GM18519 (cell line): ENCODE data around the gene NEIL3.

ENCODE experiments used
- ATAC-seq: cut with Tn5 transposase; IDR thresholded peaks from one replicate; pipeline ENCODE4 v1.9.1; 2021; ENCODE audit warnings: mild to moderate bottlenecking, moderate library complexity; ENCODE audit not compliant: unreplicated experiment, low FRiP score

Gene NEIL3, protein sequence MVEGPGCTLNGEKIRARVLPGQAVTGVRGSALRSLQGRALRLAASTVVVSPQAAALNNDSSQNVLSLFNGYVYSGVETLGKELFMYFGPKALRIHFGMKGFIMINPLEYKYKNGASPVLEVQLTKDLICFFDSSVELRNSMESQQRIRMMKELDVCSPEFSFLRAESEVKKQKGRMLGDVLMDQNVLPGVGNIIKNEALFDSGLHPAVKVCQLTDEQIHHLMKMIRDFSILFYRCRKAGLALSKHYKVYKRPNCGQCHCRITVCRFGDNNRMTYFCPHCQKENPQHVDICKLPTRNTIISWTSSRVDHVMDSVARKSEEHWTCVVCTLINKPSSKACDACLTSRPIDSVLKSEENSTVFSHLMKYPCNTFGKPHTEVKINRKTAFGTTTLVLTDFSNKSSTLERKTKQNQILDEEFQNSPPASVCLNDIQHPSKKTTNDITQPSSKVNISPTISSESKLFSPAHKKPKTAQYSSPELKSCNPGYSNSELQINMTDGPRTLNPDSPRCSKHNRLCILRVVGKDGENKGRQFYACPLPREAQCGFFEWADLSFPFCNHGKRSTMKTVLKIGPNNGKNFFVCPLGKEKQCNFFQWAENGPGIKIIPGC

DNA sequence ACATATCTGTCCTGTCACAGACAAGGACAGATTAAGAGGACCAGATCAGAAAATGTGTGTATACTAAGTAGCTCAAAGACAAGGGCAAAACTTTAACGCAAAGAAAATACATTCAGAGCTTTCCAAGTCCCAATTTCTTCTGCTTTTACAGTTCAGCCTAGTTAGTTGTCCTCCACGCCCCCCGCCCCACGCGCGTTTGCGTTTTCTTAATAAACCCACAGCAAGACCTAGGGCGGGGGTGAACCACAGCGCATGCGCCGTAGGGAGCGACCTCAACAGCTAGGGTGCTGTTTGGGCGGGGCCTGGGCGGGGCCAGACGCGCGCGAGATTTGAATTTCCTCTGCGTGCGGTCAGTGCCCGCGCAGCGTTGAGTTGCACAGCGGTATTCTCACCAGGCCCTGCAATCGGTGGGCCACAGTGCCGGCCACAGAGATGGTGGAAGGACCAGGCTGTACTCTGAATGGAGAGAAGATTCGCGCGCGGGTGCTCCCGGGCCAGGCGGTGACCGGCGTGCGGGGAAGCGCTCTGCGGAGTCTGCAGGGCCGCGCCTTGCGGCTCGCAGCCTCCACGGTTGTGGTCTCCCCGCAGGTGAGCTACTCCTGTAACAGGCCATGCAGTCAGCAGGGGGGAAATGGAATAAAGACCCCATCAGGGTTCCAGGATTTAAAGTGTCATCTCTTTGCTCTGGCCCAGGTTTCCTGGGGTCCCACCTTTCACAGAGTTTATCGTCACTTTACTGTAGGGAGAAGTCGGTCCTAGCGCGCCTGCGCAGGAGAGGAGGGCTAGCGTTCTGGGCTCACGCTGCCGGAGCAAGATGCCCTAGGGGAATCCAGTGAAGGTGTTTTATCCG lies at the start of gene NEIL3:
TSS of gene NEIL3 (plus strand) at position 353 of the 850 bp plus-strand sequence. CDS start at position 433, 80 bp downstream.
- peak; percentile 86 for ATAC-seq

DNA sequence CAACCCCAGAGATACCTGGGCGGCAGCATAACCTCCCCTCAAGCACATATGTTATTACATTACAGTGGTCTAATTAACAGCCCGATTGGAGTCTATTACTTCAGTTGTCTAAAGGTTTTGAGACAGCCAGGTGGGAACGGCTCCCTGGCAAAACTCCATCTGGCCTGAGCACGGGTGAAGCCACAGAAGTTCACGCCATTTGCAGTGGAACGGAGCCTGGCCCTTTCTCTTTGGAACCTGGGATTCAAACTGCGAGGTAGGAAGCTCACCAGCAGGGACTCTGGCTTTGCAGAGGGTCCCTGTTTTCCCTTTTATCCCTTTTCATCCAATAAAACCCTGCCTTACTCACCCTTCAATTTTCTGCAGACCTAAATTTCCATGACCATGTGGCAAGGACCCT lies 45.9 kb upstream of the NEIL3 start:
- ATAC-seq, result no peak

DNA sequence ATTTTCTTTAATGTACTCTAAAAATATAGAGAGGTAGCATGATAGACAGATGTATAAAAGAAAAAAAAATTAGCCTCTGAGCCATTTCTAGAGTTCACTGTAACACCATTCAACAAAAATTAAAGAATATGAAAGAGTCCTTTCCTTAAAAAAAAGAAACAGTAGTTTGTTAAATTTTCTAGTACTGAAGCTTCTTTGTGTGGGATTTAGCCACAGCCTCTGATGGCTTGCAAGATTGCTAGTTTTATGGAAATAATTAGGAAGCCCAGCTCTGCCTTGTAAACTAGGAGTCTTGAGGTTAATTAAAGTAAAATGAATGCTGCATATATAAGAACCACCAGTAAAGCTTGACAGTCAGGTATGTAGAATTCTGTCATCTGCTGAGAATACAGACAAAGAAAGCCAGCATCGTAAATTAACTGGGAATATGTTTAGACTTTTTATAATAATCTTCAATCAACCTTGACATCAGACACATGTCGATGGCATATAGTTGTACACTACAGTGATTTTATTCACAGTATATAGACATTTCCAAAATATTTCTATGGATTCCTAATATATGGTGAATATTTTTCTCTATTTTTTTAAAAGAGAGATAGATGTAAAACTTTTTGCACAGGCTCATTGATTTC lies 44.8 kb upstream of the NEIL3 start:
- no peak for ATAC-seq

DNA sequence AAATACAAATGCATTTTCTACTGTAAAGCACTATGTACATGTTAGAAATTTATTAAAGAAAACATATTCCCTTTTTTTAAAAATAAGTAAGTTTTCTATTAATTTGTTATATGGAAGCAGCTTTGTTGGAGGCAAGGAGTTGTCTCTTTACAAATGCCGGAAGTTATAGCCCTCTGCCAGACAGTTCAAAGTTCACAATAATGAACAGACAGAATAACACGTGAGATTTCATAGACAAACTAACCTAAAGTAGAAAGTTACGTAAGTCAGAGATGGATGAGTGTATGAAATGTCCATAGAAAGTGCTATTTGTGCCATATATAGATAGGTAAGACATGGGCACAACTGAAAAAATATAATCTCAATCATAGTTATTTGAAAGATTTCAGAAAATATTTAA lies 43.9 kb upstream of the NEIL3 start:
- ATAC-seq, result no peak

DNA sequence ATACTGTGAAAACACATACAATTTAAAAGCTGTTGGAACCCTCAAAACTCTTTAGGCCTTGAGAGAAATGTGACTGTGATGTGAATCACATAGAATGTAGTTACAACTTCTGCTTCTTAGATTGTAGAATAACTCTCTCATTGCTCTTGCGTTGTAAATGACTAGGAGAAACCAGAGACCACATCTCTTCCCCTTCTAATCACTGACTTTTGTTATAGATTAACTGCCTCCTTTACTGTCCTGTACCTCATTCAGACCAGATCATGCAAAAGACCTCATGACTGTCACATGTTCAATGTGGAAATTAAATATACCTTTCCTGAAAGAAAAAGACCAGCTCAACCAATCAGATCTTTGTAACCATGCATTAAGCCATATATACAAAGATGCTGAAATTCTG lies 43.2 kb upstream of the NEIL3 start:
- no peak for ATAC-seq

DNA sequence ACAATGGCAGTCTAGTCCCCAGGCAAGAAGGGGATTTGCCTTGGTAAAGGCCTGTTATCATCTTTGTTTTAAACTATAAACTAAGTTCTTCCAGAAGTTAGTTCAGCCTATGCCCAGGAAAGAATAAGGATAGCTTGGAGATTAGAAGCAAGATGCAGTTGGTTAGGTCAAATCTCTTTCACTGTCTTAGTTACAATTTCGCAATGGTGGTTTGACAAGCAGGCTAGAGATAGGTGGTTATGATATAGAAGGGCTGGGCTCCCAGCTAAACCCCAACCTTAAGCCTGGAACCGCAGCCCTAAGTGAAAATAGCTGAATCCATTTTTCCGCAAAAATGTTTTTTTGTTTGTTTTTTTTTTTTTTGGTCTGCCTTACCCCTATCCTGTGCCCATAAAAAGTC lies 41.8 kb upstream of the NEIL3 start:
- no peak for ATAC-seq

DNA sequence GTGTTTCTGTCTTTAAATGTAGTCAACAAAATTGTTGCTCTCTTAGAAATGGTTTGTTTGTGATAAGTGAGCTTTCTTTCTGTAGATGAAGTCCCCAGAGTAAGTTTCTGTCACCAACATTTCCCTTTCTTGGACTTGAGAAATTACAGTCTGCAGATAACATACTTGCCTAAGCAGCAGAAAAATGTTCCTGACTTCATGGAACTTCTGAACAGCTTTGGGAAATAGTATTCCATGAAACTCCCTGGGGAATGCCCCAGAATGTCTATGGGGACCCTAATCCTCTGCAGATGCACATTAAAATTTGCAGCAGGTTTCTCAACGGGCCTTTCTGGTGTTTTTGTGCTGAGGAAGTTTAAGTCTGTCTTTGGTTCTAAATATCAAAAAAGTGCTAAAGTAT lies 38.6 kb upstream of the NEIL3 start:
- ATAC-seq, result no peak

DNA sequence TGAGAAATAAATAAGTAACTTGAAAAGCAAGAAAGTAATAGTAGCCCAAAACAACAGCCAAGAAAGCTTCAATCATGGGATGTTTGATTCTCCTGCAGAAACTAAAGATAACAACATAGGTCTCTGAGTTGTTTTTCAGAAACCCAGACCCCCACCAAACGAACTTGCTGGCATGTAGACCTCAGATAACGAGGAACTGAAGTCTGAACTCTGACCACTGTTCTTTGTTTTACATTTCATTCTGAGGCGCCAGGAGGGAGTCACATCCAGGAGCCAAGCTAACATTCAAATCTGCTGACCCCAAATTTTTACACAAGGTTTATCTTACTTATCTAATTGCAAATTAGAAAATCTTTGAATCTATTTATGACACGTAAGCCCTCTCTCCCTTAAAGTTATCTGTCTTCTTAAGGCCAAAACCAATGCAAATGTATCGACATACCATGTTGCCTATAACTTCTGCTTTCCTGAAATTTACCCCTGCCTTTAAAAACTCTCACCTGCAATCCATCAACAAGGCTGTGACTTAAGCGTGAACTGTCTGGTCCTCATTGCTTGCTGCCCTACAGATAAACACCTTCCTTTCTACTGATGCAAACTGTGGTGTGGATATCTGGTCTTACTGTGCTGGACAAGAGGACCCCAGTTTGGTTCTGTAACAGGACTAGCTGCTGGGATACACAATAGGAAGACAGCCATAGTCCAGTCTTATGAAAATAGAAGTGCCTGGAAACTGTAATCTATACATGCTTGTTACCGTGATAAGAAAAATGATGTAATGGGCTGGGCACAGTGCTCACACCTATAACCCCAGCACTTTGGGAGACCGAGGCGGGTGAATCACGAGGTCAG lies 37.5 kb upstream of the NEIL3 start:
- ATAC-seq, result no peak

DNA sequence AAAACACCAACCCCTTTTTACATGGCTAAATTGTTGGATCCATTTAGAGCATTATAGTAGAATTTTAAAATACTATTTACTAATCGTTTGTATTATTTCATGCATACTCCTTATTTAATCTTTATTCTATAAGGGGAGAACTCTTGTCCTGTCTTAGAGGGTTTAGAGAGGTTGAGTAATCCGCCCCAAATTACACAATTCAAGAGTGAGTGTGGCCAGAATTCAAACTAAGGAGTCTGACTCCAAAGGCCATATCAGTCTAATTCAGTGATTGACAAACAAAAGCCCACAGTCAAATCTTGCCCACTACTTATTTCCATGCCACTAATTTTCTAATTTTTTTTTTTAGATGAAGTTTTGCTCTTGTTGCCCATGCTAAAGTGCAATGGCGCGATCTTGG lies 33.7 kb upstream of the NEIL3 start:
- no peak for ATAC-seq

DNA sequence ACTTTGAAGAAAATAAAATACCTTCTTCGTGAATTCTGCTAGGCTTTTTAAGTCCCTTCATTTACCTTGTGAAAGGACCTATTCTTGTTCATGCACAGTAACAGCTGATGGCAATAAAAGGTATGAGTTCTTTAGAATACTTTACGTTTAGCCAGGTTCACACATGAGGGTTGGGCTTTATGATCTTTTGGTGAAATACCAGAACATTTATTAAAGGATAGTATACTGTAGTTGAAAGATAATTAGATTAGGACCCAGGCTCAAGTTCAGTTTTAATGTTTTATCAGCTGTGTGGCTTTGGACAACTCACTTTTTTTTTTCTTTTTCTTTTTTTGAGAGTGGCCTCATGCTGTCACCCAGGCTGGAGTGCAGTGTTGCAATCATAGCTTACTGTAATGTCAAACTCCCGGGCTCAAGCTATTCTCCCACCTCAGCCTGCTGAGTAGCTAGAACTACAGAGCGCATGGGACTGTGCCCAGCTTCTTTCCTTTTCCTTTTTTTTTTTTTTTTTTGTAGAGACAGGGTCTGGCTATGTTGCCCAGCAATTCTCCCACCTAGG lies 28.2 kb upstream of the NEIL3 start:
- ATAC-seq, result no peak

DNA sequence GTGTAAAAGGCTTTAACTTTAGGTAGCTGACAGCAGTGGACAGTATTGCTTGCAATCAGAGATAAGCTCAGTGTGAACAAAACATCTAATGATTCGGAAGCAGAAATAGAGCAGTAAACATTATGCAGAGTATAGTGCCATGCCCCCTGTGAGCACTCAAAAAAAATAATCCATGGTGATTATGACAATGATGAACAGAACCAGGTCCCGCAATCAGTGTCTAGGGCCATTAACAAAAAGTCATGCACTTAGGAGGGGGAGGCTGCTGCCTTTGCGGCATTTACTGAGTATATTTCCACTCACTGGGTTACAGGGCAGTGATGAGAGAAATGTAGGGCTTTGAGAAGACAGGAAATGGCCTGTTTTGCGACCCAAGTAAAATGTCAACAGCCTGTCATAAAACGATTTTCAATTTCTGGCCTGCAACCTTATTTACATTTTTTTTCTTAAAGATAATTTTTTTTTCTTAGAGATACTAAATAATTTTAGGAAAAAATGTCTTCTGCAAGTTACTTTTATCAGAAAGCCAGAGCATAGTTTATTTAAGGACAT lies 27.3 kb upstream of the NEIL3 start:
- no peak for ATAC-seq

DNA sequence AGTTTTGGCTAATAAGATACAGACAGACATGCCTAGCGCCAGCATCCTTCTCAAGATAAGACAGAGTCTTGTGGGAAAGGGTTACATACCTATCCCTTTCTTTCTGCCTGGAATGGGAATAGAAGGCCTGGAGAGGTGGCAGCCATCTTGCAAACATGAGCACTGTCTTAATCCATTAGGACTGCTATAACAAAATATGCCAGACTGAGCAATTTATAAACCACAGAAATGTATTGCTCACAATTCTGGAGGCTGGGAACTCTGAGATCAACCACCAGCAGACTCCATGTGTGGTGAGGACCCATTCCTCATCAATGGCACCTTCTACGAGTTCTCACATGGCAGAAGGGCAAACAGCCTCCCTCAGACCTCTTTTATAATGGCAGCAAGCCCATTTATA lies 26.5 kb upstream of the NEIL3 start:
- no peak for ATAC-seq

DNA sequence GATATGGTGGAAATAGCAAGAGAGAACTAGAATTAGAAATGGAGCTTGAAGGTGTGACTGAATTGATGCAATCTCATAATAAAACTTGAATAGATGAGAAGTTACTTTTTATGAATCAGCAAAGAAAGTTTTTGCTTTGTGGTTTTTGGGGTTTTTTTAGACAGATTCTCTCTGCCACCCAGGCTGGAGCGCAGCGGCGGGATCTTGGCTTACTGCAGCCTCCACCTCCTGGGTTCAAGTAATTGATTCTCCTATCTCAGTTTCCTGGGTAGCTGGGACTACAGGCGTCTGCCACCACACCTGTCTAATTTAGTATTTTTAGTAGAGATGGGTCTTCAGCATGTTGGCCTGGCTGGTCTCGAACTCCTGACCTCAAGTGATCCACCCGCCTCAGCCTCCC lies 23.7 kb upstream of the NEIL3 start:
- ATAC-seq, result no peak

DNA sequence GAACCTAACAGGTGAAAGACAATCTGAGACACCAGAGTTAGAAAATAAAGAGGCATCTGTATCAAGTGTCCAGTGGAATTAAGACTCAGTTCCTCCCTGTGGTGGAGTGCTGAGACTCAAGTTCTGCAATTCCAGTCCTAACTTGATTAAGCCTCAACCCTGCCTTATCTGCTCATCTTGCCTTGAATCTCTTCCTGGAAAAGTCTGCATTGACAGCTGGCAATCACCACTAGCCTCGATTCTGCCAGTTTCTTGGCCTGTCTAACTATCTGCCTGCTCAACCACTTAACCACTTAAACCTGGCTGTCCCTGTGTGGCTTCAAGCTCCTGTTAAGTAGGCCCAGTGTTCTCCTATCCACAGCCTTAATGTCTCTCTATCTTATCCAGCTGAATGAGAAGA lies 22.4 kb upstream of the NEIL3 start:
- ATAC-seq, result no peak

DNA sequence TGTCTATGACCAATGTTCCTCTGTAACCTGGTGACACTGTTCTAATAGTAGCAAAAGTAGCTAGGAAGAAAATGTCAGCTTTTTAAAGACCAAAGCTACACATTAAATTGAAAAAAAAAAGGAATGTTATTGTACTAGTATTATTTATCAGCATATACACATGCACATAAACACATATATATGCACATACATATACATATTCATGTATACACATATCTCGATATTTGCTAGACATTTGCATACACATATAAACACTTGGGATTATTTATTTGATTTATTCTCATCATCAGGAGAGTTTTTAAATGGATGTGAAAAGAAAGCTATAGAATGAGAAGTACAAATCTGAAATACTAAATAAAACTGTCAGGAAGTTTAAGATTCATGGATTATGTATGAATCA lies 21.3 kb upstream of the NEIL3 start:
- ATAC-seq, result no peak

DNA sequence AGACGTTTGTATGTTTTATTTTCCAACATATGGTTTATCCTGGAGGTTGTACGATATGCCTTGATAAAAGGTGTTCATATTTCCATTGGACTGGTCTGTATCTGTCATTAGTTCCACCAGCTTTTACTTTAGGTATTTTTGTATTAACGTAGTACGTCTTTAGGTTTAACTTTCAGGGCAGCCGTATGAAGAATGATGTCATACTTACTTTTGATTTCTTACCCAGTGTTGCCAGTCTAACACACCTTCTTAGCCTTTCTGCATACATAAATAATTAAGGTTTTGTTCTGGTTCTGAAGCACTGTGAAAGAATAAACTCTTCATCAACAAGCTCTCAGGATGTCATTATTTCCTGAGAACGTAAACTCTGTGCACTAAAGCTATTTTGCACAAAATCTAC lies 18.9 kb upstream of the NEIL3 start:
- ATAC-seq, result no peak

DNA sequence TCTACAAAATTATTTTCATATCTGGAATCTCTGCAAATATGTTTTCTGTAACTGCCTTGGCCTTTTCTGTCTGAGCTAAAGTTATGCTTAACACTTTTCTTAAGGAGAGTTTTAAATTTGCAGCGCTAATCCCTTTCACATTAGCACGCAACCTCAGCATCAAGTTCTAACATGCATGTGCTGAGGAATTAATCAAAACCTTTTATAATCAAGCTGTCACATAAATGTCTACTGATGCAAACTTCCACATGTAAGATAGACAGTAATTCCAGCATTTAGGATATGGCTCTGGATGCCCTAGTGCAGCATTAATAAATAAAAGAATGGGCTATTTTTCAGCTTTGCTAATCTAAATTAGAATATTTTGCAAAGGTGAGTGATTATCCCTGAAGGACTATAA lies 17.5 kb upstream of the NEIL3 start:
- no peak for ATAC-seq

DNA sequence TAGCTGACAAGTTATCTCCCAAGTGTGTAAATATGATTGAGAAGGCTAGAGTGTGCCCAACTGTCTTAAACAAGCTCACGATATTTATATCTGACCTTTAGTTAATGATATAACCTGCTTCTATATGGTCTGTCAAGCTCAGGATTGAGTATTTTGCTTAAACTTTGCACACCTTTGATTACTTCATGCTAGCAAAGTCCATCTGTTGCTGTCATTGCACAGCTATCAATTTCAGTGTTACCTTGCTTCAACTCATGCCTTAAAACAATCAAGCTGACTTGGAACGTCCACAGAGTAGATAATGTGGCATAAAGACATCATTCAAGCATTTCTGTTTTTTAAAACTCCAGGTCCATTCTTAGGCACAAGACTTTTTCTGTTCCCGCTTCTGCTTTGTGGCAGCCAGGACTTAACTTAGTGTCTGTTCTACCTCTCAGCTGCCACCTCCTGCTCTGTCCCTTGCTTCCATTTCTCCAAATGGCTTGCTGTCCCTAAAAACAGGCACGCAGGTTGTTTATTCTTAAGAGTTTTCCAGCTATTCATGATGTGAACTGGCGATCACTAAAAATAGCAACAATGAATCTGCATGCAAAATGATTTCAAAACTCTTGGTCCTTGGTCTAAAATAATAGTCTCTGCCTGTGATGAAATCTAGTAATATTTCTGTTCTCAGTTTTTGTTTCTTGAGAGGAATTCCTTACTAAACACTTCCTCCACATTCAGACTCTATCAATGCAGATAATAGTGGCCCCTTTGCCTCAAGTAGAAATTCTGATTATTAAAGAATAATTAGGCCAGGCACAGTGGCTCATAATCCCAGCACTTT lies 16.3 kb upstream of the NEIL3 start:
- no peak for ATAC-seq
